H1 (cell line): ENCODE data around the gene PRSS38. TPM values are rescaled to one million over a fixed set of nuclear protein-coding genes. Genes with fewer than 3 reads are reported as not detected.

Experiments used
- CTCF ChIA-PET: fragments of 300-600 bp; sonication (Branson Sonifier 250); formaldehyde crosslinking; loops from one replicate; lab custom pipeline; 2021; ENCODE audit not compliant: partially characterized antibody; lab: Charles Lee
- POLR2A ChIA-PET: fragments of 300-600 bp; sonication (Branson Sonifier 250); formaldehyde crosslinking; loops from one replicate; lab custom pipeline; 2021; ENCODE audit warnings: inconsistent platforms; ENCODE audit not compliant: partially characterized antibody; lab: Charles Lee
- DNase-seq, 2 experiments: peaks; one replicate each; pipeline versions ENCODE4 v3.0.0 to v3.0.0-alpha.2; 2010 to 2022; ENCODE audit warnings: low spot score in 2 of 2, low read depth in 1 of 2, mixed read lengths in 1 of 2
- FAIRE-seq: peaks from 2 replicates; lab custom pipeline; 2011; peaks lifted over from hg19 to GRCh38; lab: Jason Lieb, UNC
- H2AFZ ChIP-seq: 2 replicates; pipeline ENCODE4 v1.8.1; 2012; ENCODE audit warnings: low read length, inconsistent platforms
- H2AK5ac ChIP-seq: 2 replicates; pipeline ENCODE4 v1.6.1; 2013; ENCODE audit warnings: low read depth, low read length
- H2BK120ac ChIP-seq: replicated peaks from 2 replicates; pipeline ENCODE3; 2013; ENCODE audit warnings: low read depth, low read length, inconsistent platforms
- H2BK12ac ChIP-seq: 2 replicates; pipeline ENCODE4 v1.6.1; 2013; ENCODE audit warnings: low read depth, low read length
- H2BK15ac ChIP-seq: 2 replicates; pipeline ENCODE4 v1.6.1; 2013; ENCODE audit warnings: low read length
- H2BK20ac ChIP-seq: 2 replicates; pipeline ENCODE4 v1.6.1; 2013; ENCODE audit warnings: low read length
- H2BK5ac ChIP-seq: 2 replicates; pipeline ENCODE4 v1.6.1; 2013; ENCODE audit warnings: low read depth, low read length
- H3K14ac ChIP-seq: 2 replicates; pipeline ENCODE4 v1.6.1; 2013; ENCODE audit warnings: inconsistent platforms; ENCODE audit not compliant: insufficient read length
- H3K18ac ChIP-seq: 2 replicates; pipeline ENCODE4 v1.6.1; 2013; ENCODE audit warnings: low read length; ENCODE audit errors: extremely low read depth
- H3K23ac ChIP-seq: 2 replicates; pipeline ENCODE4 v1.6.1; 2013; ENCODE audit warnings: inconsistent platforms; ENCODE audit not compliant: insufficient read length
- H3K23me2 ChIP-seq: 2 replicates; pipeline ENCODE4 v1.6.1; 2013; ENCODE audit warnings: low read depth, low read length
- H3K27ac ChIP-seq: 2 replicates; pipeline ENCODE4 v1.6.1; 2011; ENCODE audit warnings: low read depth, low read length, inconsistent platforms
- H3K27me3 ChIP-seq, 4 experiments: replicated peaks in 1 of 4; 1 replicate in 1 of 4; 2 replicates in 3 of 4; pipeline versions ENCODE4 v1.6.1 to v1.8.1; 2011 to 2013; ENCODE audit warnings: low read length in 3 of 4, mild to moderate bottlenecking in 3 of 4, inconsistent platforms in 2 of 4, mixed read lengths in 2 of 4, moderate library complexity in 1 of 4; ENCODE audit not compliant: control insufficient read depth in 3 of 4, insufficient read depth in 3 of 4; ENCODE audit errors: extremely low read depth in 1 of 4
- H3K36me3 ChIP-seq, 4 experiments: 2 replicates each; pipeline versions ENCODE4 v1.6.1 to v1.8.1; 2011 to 2013; ENCODE audit warnings: mild to moderate bottlenecking in 4 of 4, low read length in 3 of 4, moderate library complexity in 2 of 4, control low read depth in 1 of 4, inconsistent platforms in 1 of 4; ENCODE audit not compliant: insufficient read depth in 4 of 4, control insufficient read depth in 2 of 4
- H3K4ac ChIP-seq: replicated peaks from 2 replicates; pipeline ENCODE3; 2013; ENCODE audit warnings: low read length, low read depth, mixed read lengths, inconsistent platforms; ENCODE audit not compliant: insufficient read length
- H3K4me1 ChIP-seq, 4 experiments: replicated peaks in 1 of 4; 1 replicate in 1 of 4; 2 replicates in 3 of 4; pipeline versions ENCODE4 v1.6.1 to v1.8.1; 2011 to 2013; ENCODE audit warnings: low read length in 3 of 4, inconsistent platforms in 2 of 4, mixed read lengths in 1 of 4; ENCODE audit not compliant: insufficient read depth in 4 of 4, control insufficient read depth in 3 of 4
- H3K4me2 ChIP-seq, 2 experiments: 2 replicates each; pipeline versions ENCODE4 v1.6.1 to v1.8.1; 2011 to 2013; ENCODE audit warnings: low read depth in 2 of 2, low read length in 2 of 2, control low read depth in 1 of 2, inconsistent platforms in 1 of 2, mild to moderate bottlenecking in 1 of 2; ENCODE audit not compliant: insufficient read depth in 1 of 2
- H3K4me3 ChIP-seq, 4 experiments: fragments of 200-600, 300-600 bp in 1 of 4; sonication (generic), shearing (Covaris generic), sonication (Bioruptor Twin) in 1 of 4; 2 replicates each; pipeline versions ENCODE4 v1.5.1 to v1.8.1; 2011 to 2016; ENCODE audit warnings: low read length in 4 of 4, low read depth in 3 of 4, control low read depth in 2 of 4, inconsistent platforms in 2 of 4, mild to moderate bottlenecking in 2 of 4, mixed read lengths in 1 of 4, moderate library complexity in 1 of 4; ENCODE audit not compliant: insufficient read depth in 2 of 4; ENCODE audit errors: extremely low read depth in 1 of 4
- H3K56ac ChIP-seq: replicated peaks from 2 replicates; pipeline ENCODE3; 2013; ENCODE audit warnings: low read depth, mild to moderate bottlenecking, mixed read lengths, low read length, inconsistent platforms; ENCODE audit not compliant: insufficient read length
- H3K79me1 ChIP-seq: 2 replicates; pipeline ENCODE4 v1.6.1; 2013; ENCODE audit warnings: low read depth, low read length, control low read depth
- H3K79me2 ChIP-seq, 2 experiments: 2 replicates each; pipeline versions ENCODE4 v1.6.1 to v1.8.1; 2012 to 2013; ENCODE audit warnings: low read length in 2 of 2, mild to moderate bottlenecking in 2 of 2, inconsistent platforms in 1 of 2; ENCODE audit not compliant: insufficient read depth in 2 of 2, control insufficient read depth in 1 of 2
- H3K9ac ChIP-seq, 4 experiments: replicated peaks in 1 of 4; 1 replicate in 1 of 4; 2 replicates in 3 of 4; pipeline versions ENCODE4 v1.6.1 to v1.8.1; 2011 to 2013; ENCODE audit warnings: low read depth in 3 of 4, low read length in 3 of 4, control low read depth in 2 of 4, mild to moderate bottlenecking in 2 of 4, moderate library complexity in 2 of 4, inconsistent platforms in 1 of 4; ENCODE audit errors: extremely low read depth in 1 of 4
- H3K9me3 ChIP-seq, 2 experiments: 2 replicates each; pipeline versions ENCODE4 v1.6.1 to v1.8.1; 2012 to 2013; ENCODE audit warnings: mild to moderate bottlenecking in 2 of 2, moderate library complexity in 2 of 2, control low read depth in 1 of 2, inconsistent platforms in 1 of 2, low read depth in 1 of 2, low read length in 1 of 2, mixed read lengths in 1 of 2; ENCODE audit not compliant: insufficient read depth in 2 of 2
- H4K20me1 ChIP-seq, 2 experiments: replicated peaks in 1 of 2; 2 replicates each; pipeline versions ENCODE3 to v1.8.1; 2011 to 2013; ENCODE audit warnings: inconsistent platforms in 2 of 2, low read length in 2 of 2, mild to moderate bottlenecking in 1 of 2; ENCODE audit not compliant: insufficient read depth in 2 of 2, control insufficient read depth in 1 of 2
- H4K5ac ChIP-seq: 2 replicates; pipeline ENCODE4 v1.6.1; 2013; ENCODE audit warnings: low read length, low read depth, mixed read lengths, inconsistent platforms; ENCODE audit not compliant: insufficient read length
- H4K8ac ChIP-seq: 2 replicates; pipeline ENCODE4 v1.8.0; 2013; ENCODE audit warnings: mild to moderate bottlenecking, moderate library complexity, low read length, inconsistent platforms; ENCODE audit not compliant: insufficient read depth; ENCODE audit errors: extremely low read depth
- H4K91ac ChIP-seq: replicated peaks from 2 replicates; pipeline ENCODE3; 2013; ENCODE audit warnings: low read length, mixed read lengths, inconsistent platforms; ENCODE audit not compliant: insufficient read length
- BCL11A ChIP-seq, 2 experiments: IDR thresholded peaks; one replicate each; pipeline ENCODE4 v1.6.1; 2011; ENCODE audit warnings: low read depth in 2 of 2, low read length in 2 of 2, mild to moderate bottlenecking in 2 of 2
- BRCA1 ChIP-seq: IDR thresholded peaks from 2 replicates; pipeline ENCODE4 v1.6.1; 2012; ENCODE audit warnings: low read depth, low read length, improper control_type of control experiment
- CREB1 ChIP-seq: IDR thresholded peaks from 2 replicates; pipeline ENCODE4 v1.6.1; 2012; ENCODE audit warnings: inconsistent platforms
- EP300 ChIP-seq, 2 experiments: IDR thresholded peaks; 1 replicate in 1 of 2; 2 replicates in 1 of 2; pipeline ENCODE4 v1.6.1; 2011 to 2012; ENCODE audit warnings: low read depth in 2 of 2, low read length in 2 of 2, mild to moderate bottlenecking in 2 of 2, borderline replicate concordance in 1 of 2, inconsistent platforms in 1 of 2, moderate library complexity in 1 of 2
- EZH2 ChIP-seq: fragments of 200-600 bp; sonication (generic); IDR thresholded peaks from 2 replicates; pipeline ENCODE4 v1.7.1; 2012; ENCODE audit warnings: low read depth, mild to moderate bottlenecking, moderate library complexity, low read length, inconsistent platforms; ENCODE audit not compliant: severe bottlenecking
- MAFK ChIP-seq: IDR thresholded peaks from 2 replicates; pipeline ENCODE4 v1.6.1; 2012; ENCODE audit warnings: low read depth, mild to moderate bottlenecking, improper control_type of control experiment, low read length
- POU5F1 ChIP-seq: IDR thresholded peaks from 2 replicates; pipeline ENCODE4 v1.6.1; 2011; ENCODE audit warnings: low read depth, mild to moderate bottlenecking, low read length, moderate library complexity
- RXRA ChIP-seq: IDR thresholded peaks from 2 replicates; pipeline ENCODE4 v1.6.1; 2011; ENCODE audit warnings: low read depth, mild to moderate bottlenecking, low read length, moderate library complexity; ENCODE audit not compliant: insufficient read depth
- TEAD4 ChIP-seq: IDR thresholded peaks from 2 replicates; pipeline ENCODE4 v1.6.1; 2012; ENCODE audit warnings: low read depth, low read length, inconsistent platforms, mixed read lengths
- WGBS, 2 experiments: shearing (Covaris generic) in 1 of 2; methylation state at CpG; one replicate each; pipeline versions ENCODE4 v1.1.6 to v1.1.7; 2013 to 2015; ENCODE audit warnings: low lambda C conversion rate in 2 of 2, mixed read lengths in 2 of 2, inconsistent platforms in 1 of 2, low coverage in 1 of 2, missing lambda C conversion rate in 1 of 2; ENCODE audit not compliant: insufficient replicate concordance in 2 of 2, insufficient coverage in 1 of 2, insufficient read length in 1 of 2; ENCODE audit errors: extremely low coverage in 1 of 2, missing lambda C conversion rate in 1 of 2; 5-methylcytosine and 5-hydroxymethylcytosine counted together
- polyA plus RNA-seq, 7 experiments: library from polyadenylated mRNA; depleted of rRNA in 3 of 7; stranded (reverse) in 5 of 7; unstranded in 2 of 7; fragments of >200 nt in 5 of 7; fragments of 200-250 nt in 2 of 7; gene quantifications; 1 replicate in 5 of 7; 2 replicates in 1 of 7; 4 replicates in 1 of 7; pipeline versions ENCODE4 v1.2.1 to v1.2.3, GENCODE V29; 2011 to 2013; ENCODE audit warnings: missing spikeins in 2 of 7, mixed read lengths in 2 of 7
- total RNA-seq: library from RNA; stranded (reverse); fragmentation: NEBNext Ultra II Directional; extraction: Animal tissue kit (Norgen Biotek cat#: 25700); gene quantifications from 2 replicates; pipeline ENCODE4 v1.2.1, GENCODE V29; 2021
- TF ChIP-seq, protein P1 (sequence below): IDR thresholded peaks from 2 replicates; pipeline ENCODE4 v1.6.1; 2011; ENCODE audit warnings: low read depth, mild to moderate bottlenecking, low read length; ENCODE audit not compliant: insufficient read depth

PRSS38 gene
- total and polyA plus RNA-seq, 2 of the 8 experiments (the other 6 are each of a cell fraction or from before 2014, with no cell fraction given): not detected

DNA sequence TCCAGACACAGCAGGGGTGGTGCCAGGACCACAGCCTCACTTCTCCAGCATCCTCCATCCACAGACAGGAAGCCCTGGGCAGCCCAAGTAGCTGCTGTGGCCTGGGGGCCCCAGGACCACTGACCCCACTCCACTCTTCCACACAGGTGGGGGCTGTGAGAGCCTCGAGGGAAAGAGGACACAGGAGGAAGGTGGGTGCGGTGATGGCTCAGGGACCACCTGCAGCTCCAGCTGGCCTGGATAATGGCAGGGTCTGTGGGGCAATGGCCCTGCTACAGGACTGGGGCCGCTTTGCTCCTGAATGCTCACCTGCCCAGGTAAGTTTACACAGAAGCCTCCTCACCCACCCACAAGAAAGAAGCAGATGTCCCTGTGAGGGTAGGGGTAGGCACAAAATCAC, 18.3 kb upstream of the PRSS38 start:
- H4K20me1 ChIP-seq: peaks cover 0 to 1% of the 10 kb centered on the region in 2 experiments
- TF ChIP-seq RXRA (no peak), POU5F1 (no peak), EZH2 (no peak), EP300 (IDR thresholded peaks at IDR 0.05; ENCODE audit: borderline replicate concordance in 1 of 2, low read depth in 2 of 2, low read length in 2 of 2) (no peak), CREB1 (no peak), BCL11A (IDR thresholded peaks at IDR 0.05; ENCODE audit: low read depth in 2 of 2, low read length in 2 of 2) (no peak), BRCA1 (no peak), TEAD4 (no peak), MAFK (no peak)
- TF ChIP-seq, protein P1, sequence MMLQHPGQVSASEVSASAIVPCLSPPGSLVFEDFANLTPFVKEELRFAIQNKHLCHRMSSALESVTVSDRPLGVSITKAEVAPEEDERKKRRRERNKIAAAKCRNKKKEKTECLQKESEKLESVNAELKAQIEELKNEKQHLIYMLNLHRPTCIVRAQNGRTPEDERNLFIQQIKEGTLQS: no peak

More for the DNA sequence above, 18.3 kb upstream of the PRSS38 start:
- Histone ChIP-seq H3K23ac (no peak overlapping the region), H3K79me2 (no peaks in the 10 kb centered on the region), H3K4me1 (peaks cover 0 to 21% (median 16%) of the 10 kb centered on the region in 4 experiments; a peak in 6 of 7 replicates), H4K91ac (no peak overlapping the region), H3K36me3 (no peaks in the 10 kb centered on the region), H2BK20ac (no peak overlapping the region), H3K9me3 (no peaks in the 10 kb centered on the region), H3K79me1 (no peaks in the 10 kb centered on the region), H3K56ac (no peak overlapping the region), H2BK15ac (no peak overlapping the region), H2BK120ac (no peak overlapping the region), H2BK5ac (no peak overlapping the region), H2AK5ac (no peak overlapping the region), H3K14ac (no peak overlapping the region), H3K4ac (no peak overlapping the region), H3K18ac (no peak overlapping the region), H2AFZ (no peak overlapping the region), H2BK12ac (no peak overlapping the region), H3K27ac (no peak overlapping the region), H3K4me3 (no peak overlapping the region), H3K27me3 (peaks cover 0 to 3% (median 0%) of the 10 kb centered on the region in 4 experiments; a peak in 1 of 7 replicates), H3K4me2 (no peak overlapping the region), H4K8ac (no peak overlapping the region), H3K9ac (no peak overlapping the region), H3K23me2 (no peaks in the 10 kb centered on the region), H4K5ac (no peak overlapping the region)
- FAIRE-seq: no peak
- ChIA-PET CTCF (no interaction called here), POLR2A (no interaction called here)
- WGBS, 2 experiments: 83% methylated on average over 3 of the region's 3 CpGs; no CpG with 5 or more reads in 1 of the 2 experiments
- DNase-seq: no peak
